Type B pancreatic cell (in vitro differentiated cells): ENCODE results near the gene PPP1R1B. TPM values are rescaled to one million over a fixed set of nuclear protein-coding genes. Genes with fewer than 3 reads are reported as not detected.

Experiments used
- DNase-seq: peaks from one replicate; pipeline ENCODE4 v3.0.0; 2021; ENCODE audit warnings: mixed read lengths; ENCODE audit not compliant: unreplicated experiment; ENCODE audit errors: extremely low spot score
- H3K27ac Mint-ChIP-seq: 2 replicates; pipeline ENCODE4 v1.8.0; 2021; ENCODE audit warnings: mild to moderate bottlenecking, mixed read lengths
- H3K27me3 Mint-ChIP-seq: 2 replicates; pipeline ENCODE4 v1.8.0; 2021; ENCODE audit warnings: mixed read lengths
- H3K36me3 Mint-ChIP-seq: 2 replicates; pipeline ENCODE4 v1.8.0; 2021; ENCODE audit warnings: mixed read lengths
- H3K4me1 Mint-ChIP-seq: one replicate; pipeline ENCODE4 v1.8.0; 2021; ENCODE audit warnings: mixed read lengths; ENCODE audit not compliant: unreplicated experiment
- H3K4me3 Mint-ChIP-seq: 2 replicates; pipeline ENCODE4 v1.8.0; 2021; ENCODE audit warnings: mild to moderate bottlenecking, mixed read lengths
- H3K9me3 Mint-ChIP-seq: 2 replicates; pipeline ENCODE4 v1.8.0; 2021; ENCODE audit warnings: mixed read lengths
- total RNA-seq: library from RNA; stranded (reverse); gene quantifications from 2 replicates; pipeline ENCODE4 v1.2.1, GENCODE V29; 2021; ENCODE audit warnings: low replicate concordance
- TF ChIP-seq, protein P1 (sequence below): fragments of 200-600 bp; sonication (generic); conservative IDR thresholded peaks from 2 replicates; pipeline ENCODE4 v1.5.0; 2021; ENCODE audit warnings: antibody characterized with exemption, mild to moderate bottlenecking

The PPP1R1B gene
- total RNA-seq, 1 donor from 2014 or later: 3.7 TPM

DNA sequence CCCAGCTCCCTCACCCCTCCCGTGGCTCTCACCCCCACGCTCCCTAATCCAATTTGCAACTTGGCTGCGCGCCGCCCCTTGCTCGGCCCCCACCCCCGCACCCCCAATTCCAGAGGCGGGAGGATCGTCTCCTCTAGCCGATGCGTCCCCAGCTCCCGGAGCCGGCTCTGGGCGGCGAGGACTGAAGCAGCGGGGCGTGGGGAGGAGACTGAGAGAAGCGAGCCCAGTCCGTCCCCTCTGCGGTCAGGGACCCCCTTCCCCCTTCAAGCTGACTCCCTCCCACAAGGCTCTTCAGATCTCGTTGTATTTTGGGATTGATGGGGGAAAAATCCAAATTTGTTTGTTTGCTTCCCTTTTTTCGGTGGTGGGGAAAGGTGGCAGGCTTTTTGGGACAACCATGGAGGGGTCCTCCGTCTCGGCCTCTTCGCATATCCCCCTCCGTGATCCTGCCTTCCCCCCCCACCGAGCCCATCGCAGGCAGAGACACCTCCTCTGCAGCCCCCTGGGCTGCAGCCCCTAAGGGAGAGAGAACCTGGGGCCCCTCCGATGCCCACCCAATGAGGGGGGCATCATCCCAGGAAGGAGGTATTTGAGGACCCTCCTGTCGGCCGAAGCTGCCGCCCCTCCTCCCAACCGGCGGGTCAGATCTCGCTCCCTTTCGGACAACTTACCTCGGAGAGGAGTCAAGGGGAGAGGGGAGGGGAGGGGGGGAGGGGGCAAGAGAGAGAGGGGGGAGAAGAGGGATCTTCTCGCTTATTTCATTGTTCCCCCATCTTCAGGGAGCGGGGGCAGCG is 19.5 kb upstream of the PPP1R1B start:
- TF ChIP-seq, protein P1, sequence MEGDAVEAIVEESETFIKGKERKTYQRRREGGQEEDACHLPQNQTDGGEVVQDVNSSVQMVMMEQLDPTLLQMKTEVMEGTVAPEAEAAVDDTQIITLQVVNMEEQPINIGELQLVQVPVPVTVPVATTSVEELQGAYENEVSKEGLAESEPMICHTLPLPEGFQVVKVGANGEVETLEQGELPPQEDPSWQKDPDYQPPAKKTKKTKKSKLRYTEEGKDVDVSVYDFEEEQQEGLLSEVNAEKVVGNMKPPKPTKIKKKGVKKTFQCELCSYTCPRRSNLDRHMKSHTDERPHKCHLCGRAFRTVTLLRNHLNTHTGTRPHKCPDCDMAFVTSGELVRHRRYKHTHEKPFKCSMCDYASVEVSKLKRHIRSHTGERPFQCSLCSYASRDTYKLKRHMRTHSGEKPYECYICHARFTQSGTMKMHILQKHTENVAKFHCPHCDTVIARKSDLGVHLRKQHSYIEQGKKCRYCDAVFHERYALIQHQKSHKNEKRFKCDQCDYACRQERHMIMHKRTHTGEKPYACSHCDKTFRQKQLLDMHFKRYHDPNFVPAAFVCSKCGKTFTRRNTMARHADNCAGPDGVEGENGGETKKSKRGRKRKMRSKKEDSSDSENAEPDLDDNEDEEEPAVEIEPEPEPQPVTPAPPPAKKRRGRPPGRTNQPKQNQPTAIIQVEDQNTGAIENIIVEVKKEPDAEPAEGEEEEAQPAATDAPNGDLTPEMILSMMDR: no peak
- Mint-ChIP-seq H3K36me3 (peaks cover 4% of the 10 kb centered on the region), H3K4me1 (no peaks in the 10 kb centered on the region), H3K27me3 (peaks cover 87% of the 10 kb centered on the region), H3K9me3 (no peaks in the 10 kb centered on the region), H3K4me3 (no peak overlapping the region), H3K27ac (no peak overlapping the region)
- no peak for DNase-seq

DNA sequence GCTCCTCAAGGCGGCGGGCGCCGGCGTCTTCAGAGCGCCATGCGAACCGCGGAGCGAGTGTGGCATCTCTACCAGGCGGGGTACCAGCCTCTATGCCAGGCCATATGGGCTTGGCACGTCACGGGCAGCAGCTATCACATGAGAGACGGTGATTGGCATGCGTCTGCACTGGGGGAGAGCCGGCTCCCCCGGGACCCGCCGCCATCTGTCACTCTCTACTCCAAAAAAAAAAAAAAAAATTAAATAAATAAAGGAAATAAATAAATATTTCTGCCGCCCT is 19.0 kb upstream of the PPP1R1B start, which contains the start of gene NEUROD2:
TSS of gene NEUROD2 (minus strand) at position 70 of the 280 bp plus-strand sequence. CDS start 1,321 bp downstream, outside the sequence.
- H3K4me3 Mint-ChIP-seq: peak within 1 kb of the TSS; percentile 51
- no peaks in the 10 kb centered on the region for H3K4me1 Mint-ChIP-seq
- H3K27me3 Mint-ChIP-seq: peaks cover 83% of the 10 kb centered on the region

DNA sequence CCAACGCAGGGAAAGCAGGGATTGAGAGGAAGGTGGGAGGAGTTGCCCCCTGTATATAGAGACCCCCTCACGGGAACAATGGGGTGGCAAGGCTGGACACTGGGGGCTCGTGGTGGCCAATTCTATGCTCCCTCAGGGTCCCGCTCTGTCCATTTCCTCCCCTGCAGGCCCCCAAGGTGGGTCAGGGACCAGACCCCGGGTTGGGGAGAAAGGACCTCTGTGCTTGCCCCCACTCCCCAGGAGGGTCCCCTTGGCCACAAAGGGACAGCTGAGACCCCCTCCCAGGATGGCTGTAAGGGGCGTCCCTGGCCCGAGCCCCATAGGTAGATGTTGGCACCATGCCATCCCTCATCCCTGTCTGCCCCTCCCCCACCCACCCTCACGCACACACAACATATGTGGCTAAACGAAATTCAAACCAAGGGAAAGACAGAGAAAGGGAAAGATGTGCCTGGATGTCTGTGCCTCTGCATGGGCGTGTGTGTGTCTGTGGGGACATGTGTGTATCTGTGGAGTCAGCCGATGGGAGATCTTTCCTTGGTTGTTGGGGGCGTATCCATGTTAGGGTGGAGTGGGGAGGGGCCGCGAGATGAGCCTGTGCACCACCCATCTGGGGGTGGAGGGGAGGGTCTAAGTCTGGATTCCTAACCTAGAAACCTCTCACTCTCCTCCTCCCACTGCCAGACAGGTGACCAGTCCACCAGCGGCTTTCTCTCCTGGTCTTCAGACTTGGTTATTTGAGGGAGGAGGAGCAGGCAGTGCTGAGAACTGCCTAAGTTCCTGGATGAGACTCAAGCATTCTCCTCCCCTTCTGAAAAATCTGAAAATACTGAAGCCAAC is 18.4 kb upstream of the PPP1R1B start:
- H3K27ac Mint-ChIP-seq: no peak overlapping the region
- H3K4me3 Mint-ChIP-seq: peak overlapping the region; percentile 51
- peaks cover 83% of the 10 kb centered on the region for H3K27me3 Mint-ChIP-seq
- no peaks in the 10 kb centered on the region for H3K9me3 Mint-ChIP-seq
- TF ChIP-seq, protein P1: no peak
- no peaks in the 10 kb centered on the region for H3K4me1 Mint-ChIP-seq
- H3K36me3 Mint-ChIP-seq: peaks cover under 1% of the 10 kb centered on the region
- DNase-seq: no peak

More for the DNA sequence above, 19.0 kb upstream of the PPP1R1B start, which contains the start of gene NEUROD2:
- TF ChIP-seq, protein P1: no peak
- Mint-ChIP-seq H3K27ac (no peak within 1 kb of the TSS), H3K36me3 (peaks cover 4% of the 10 kb centered on the region), H3K9me3 (no peaks in the 10 kb centered on the region)
- DNase-seq: no peak

DNA sequence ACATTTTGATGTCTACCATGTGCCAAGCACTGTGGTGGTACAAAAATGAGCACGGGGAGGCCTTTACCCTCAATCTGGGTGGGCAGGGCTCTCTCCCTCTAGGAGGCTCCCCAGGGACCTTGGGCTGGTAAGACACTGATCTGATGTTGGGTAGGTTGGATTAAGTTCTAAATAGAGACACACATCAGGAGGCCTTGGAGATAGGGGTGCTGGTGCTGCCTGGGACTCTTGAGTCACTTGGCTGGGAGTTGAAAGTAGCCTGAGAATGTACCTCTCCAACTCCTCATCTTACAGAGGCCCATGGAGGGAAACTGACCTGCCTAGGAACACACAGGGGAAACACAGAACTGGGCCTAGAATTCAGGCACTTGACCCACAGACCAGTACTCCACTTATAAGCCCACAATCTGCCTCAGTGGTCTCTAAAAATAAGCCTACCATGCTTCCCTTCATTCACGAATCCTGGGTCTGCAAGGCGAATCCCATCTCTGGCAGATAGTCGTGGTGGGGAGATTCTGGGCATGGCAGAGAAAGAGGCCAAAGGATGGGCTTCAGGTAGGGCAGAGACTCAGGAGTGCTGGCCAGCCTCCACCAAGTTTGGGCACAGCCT is 17.2 kb upstream of the PPP1R1B start:
- Mint-ChIP-seq H3K27me3 (peaks cover 83% of the 10 kb centered on the region), H3K4me1 (no peaks in the 10 kb centered on the region), H3K27ac (no peak overlapping the region), H3K36me3 (no peaks in the 10 kb centered on the region), H3K4me3 (no peak overlapping the region), H3K9me3 (no peaks in the 10 kb centered on the region)
- DNase-seq: no peak
- TF ChIP-seq, protein P1: no peak

DNA sequence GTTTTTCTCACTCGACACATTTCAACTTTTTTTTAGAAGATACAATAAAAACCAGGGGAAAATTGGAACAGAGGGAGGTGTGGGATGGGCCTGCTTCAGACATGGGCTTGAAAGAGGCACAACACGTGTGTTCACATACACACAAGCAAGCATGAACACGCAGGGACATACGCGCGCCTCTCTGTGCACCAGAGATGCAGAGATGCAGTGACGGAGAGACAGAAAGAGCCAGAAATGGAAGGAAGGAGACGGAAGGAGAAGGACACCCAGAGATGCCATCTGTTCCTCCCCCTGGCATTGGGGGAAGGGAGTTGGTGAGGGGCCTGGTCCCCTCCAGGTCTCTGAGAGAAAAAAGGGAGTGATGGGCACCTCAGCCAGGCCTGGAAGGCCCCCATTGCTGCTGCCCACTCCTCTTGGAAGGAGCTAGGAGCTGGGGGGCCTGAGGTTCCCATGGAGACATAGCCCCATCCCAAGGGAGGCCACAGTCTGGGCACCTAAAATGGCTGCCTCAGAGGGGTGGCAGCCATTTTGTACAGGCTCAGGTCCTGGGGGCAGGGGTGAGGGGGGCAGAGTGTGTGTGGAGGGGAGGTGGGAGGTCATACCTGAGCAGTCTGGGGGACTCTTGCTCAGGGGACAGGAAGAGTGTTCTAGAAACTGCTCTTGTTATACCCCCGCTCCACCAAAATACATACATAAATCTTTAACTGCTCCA is 15.2 kb upstream of the PPP1R1B start:
- TF ChIP-seq, protein P1: no peak
- no peak overlapping the region for H3K4me3 Mint-ChIP-seq
- DNase-seq: no peak
- H3K4me1 Mint-ChIP-seq: no peaks in the 10 kb centered on the region
- no peak overlapping the region for H3K27ac Mint-ChIP-seq
- H3K36me3 Mint-ChIP-seq: no peaks in the 10 kb centered on the region
- H3K9me3 Mint-ChIP-seq: no peaks in the 10 kb centered on the region
- H3K27me3 Mint-ChIP-seq: peaks cover 89% of the 10 kb centered on the region
